GM23338 (cell line): Measurements from ENCODE around the gene ZNF746. TPM values are rescaled to one million over a fixed set of nuclear protein-coding genes. Genes with fewer than 3 reads are reported as not detected.

Experiments used
- ATAC-seq: fragments of 200-7000 bp; cut with Tn5 transposase; 3 replicates; pipeline ENCODE4 v1.9.1; 2020
- DNase-seq: peaks from one replicate; pipeline ENCODE4 v3.0.0-alpha.2; 2015; ENCODE audit warnings: low spot score
- H2AFZ ChIP-seq: fragments of 200-600 bp; sonication (generic); 2 replicates; pipeline ENCODE4 v1.8.0; 2016; ENCODE audit warnings: antibody characterized with exemption, mild to moderate bottlenecking, moderate library complexity
- H3F3A ChIP-seq: fragments of 200-600 bp; sonication (generic); replicated peaks from 2 replicates; pipeline ENCODE4 v1.8.0; 2017; ENCODE audit warnings: antibody characterized with exemption, mixed run types, low read depth
- H3K27ac ChIP-seq: fragments of 200-600 bp; sonication (generic); 2 replicates; pipeline ENCODE4 v1.6.1; 2016; ENCODE audit warnings: low read depth
- H3K27me3 ChIP-seq: fragments of 200-600 bp; sonication (generic); 2 replicates; pipeline ENCODE4 v1.8.0; 2016; ENCODE audit warnings: mild to moderate bottlenecking, mixed run types, moderate library complexity; ENCODE audit not compliant: insufficient read depth
- H3K36me3 ChIP-seq: fragments of 200-600 bp; sonication (generic); 2 replicates; pipeline ENCODE4 v1.8.0; 2016; ENCODE audit warnings: mild to moderate bottlenecking; ENCODE audit not compliant: insufficient read depth
- H3K4me1 ChIP-seq: fragments of 200-600 bp; sonication (generic); 2 replicates; pipeline ENCODE4 v1.8.0; 2016; ENCODE audit warnings: mild to moderate bottlenecking, moderate library complexity; ENCODE audit not compliant: insufficient read depth
- H3K4me2 ChIP-seq: fragments of 200-600 bp; sonication (generic); 2 replicates; pipeline ENCODE4 v1.7.1; 2017; ENCODE audit warnings: mixed run types
- H3K4me3 ChIP-seq: fragments of 200-600 bp; sonication (generic); 2 replicates; pipeline ENCODE4 v1.6.1; 2016; ENCODE audit warnings: mixed run types
- H3K79me2 ChIP-seq: fragments of 200-600 bp; sonication (generic); replicated peaks from 2 replicates; pipeline ENCODE4 v1.8.0; 2017; ENCODE audit warnings: mild to moderate bottlenecking; ENCODE audit not compliant: insufficient read depth
- H3K9me2 ChIP-seq: fragments of 200-600 bp; sonication (generic); 2 replicates; pipeline ENCODE4 v1.8.0; 2017; ENCODE audit not compliant: insufficient read depth
- H4K20me1 ChIP-seq: fragments of 200-600 bp; sonication (generic); replicated peaks from 2 replicates; pipeline ENCODE4 v1.8.0; 2017; ENCODE audit warnings: mild to moderate bottlenecking; ENCODE audit not compliant: insufficient read depth
- H3K27ac Mint-ChIP-seq: 2 replicates; pipeline ENCODE4 v1.8.0; 2020; ENCODE audit warnings: inconsistent platforms, mild to moderate bottlenecking, moderate library complexity, mixed read lengths
- H3K27me3 Mint-ChIP-seq: 3 replicates; pipeline ENCODE4 v1.8.0; 2022; ENCODE audit warnings: low read depth, mild to moderate bottlenecking, moderate library complexity, mixed read lengths, inconsistent platforms; ENCODE audit not compliant: insufficient read depth, poor library complexity
- H3K36me3 Mint-ChIP-seq: 3 replicates; pipeline ENCODE4 v1.8.0; 2021; ENCODE audit warnings: low read depth, mild to moderate bottlenecking, inconsistent platforms, moderate library complexity, mixed read lengths
- H3K4me1 Mint-ChIP-seq: 3 replicates; pipeline ENCODE4 v1.8.0; 2020; ENCODE audit warnings: mild to moderate bottlenecking, inconsistent platforms, mixed read lengths
- H3K4me3 Mint-ChIP-seq: 3 replicates; pipeline ENCODE4 v1.8.0; 2021; ENCODE audit warnings: moderate library complexity, mild to moderate bottlenecking, inconsistent platforms, mixed read lengths
- H3K9me3 Mint-ChIP-seq: 3 replicates; pipeline ENCODE4 v1.8.0; 2020; ENCODE audit warnings: moderate library complexity, mild to moderate bottlenecking, inconsistent platforms, mixed read lengths
- EZH2 ChIP-seq: fragments of 200-600 bp; sonication (generic); IDR thresholded peaks from one replicate; pipeline ENCODE4 v1.8.0; 2017; ENCODE audit warnings: antibody characterized with exemption, mild to moderate bottlenecking, low read depth; ENCODE audit not compliant: unreplicated experiment
- EZH2phosphoT487 ChIP-seq: fragments of 200-600 bp; sonication (generic); IDR thresholded peaks from one replicate; pipeline ENCODE4 v1.8.1; 2018; ENCODE audit warnings: antibody characterized with exemption; ENCODE audit not compliant: unreplicated experiment
- JUNB ChIP-seq: IDR thresholded peaks from one replicate; pipeline ENCODE4 v1.6.1; 2016; ENCODE audit warnings: antibody characterized with exemption; ENCODE audit not compliant: unreplicated experiment
- NANOG ChIP-seq: IDR thresholded peaks from 2 replicates; pipeline ENCODE4 v1.6.1; 2016; ENCODE audit warnings: antibody characterized with exemption, borderline replicate concordance
- POLR2AphosphoS5 ChIP-seq: IDR thresholded peaks from 2 replicates; pipeline ENCODE4 v1.6.1; 2016; ENCODE audit warnings: antibody characterized with exemption, low read depth
- polyA plus RNA-seq: library from polyadenylated mRNA; unstranded; fragments of >200 nt; fragmentation: Nextera tagmentation; extraction: Ambion mirVana; gene quantifications from 2 replicates; pipeline ENCODE4 v1.2.1, GENCODE V29; 2016
- total RNA-seq: library from RNA; depleted of rRNA; stranded (reverse); fragments of >200 nt; shearing (Covaris generic); gene quantifications from 2 replicates; pipeline ENCODE4 v1.2.3, GENCODE V29; 2014
- TF ChIP-seq, protein P1 (sequence below): fragments of 250-450 bp; sonication (Bioruptor Pico); IDR thresholded peaks from 2 replicates; pipeline ENCODE4 v1.5.0; 2020; ENCODE audit warnings: mild to moderate bottlenecking, moderate library complexity
- TF ChIP-seq, protein P2 (sequence below): IDR thresholded peaks from one replicate; pipeline ENCODE4 v1.6.1; 2018; ENCODE audit warnings: antibody characterized with exemption; ENCODE audit not compliant: unreplicated experiment
- TF ChIP-seq, protein P3 (sequence below): IDR thresholded peaks from 2 replicates; pipeline ENCODE4 v1.6.1; 2016; ENCODE audit warnings: antibody characterized with exemption

ZNF746 gene
- total and polyA plus RNA-seq, 2 experiments from 2014 or later, result 10.0 to 18.6 TPM

DNA sequence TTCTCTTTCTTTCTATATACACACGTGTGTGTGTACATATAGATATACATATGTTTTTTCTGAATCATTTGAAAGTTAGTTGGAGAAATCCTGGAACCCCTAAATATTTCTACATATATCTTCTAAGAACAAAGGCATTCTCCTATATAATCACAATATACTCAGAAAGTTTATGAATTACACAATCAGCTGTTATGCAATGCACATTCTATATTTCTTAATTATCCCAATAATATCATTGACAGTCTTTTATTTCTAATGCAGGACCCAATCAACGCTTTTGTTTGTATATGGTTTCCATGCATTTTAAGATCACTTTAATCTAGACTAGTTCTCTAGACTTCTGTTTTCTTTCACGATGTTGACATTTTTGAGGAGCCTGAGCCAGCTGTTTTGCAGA, 27.7 kb upstream of the ZNF746 start:
- Mint-ChIP-seq H3K4me1 (no peaks in the 10 kb centered on the region), H3K36me3 (peaks cover 25% of the 10 kb centered on the region; the same call in 2 of the 3 replicates), H3K4me3 (no peak overlapping the region), H3K27me3 (no peaks in the 10 kb centered on the region), H3K9me3 (peaks cover 70% of the 10 kb centered on the region), H3K27ac (no peak overlapping the region)
- Histone ChIP-seq H3K4me2 (no peak overlapping the region), H4K20me1 (no peaks in the 10 kb centered on the region), H2AFZ (no peak overlapping the region), H3F3A (no peaks in the 10 kb centered on the region), H3K79me2 (no peaks in the 10 kb centered on the region), H3K36me3 (peaks cover 7% of the 10 kb centered on the region), H3K9me2 (no peaks in the 10 kb centered on the region), H3K4me1 (no peaks in the 10 kb centered on the region), H3K27me3 (no peaks in the 10 kb centered on the region), H3K4me3 (no peak overlapping the region), H3K27ac (no peak overlapping the region)
- DNase-seq (no peak), ATAC-seq (no peak)
- no peak for TF ChIP-seq POLR2AphosphoS5
- TF ChIP-seq NANOG, result no peak
- TF ChIP-seq EZH2phosphoT487, result no peak
- TF ChIP-seq, protein P1, sequence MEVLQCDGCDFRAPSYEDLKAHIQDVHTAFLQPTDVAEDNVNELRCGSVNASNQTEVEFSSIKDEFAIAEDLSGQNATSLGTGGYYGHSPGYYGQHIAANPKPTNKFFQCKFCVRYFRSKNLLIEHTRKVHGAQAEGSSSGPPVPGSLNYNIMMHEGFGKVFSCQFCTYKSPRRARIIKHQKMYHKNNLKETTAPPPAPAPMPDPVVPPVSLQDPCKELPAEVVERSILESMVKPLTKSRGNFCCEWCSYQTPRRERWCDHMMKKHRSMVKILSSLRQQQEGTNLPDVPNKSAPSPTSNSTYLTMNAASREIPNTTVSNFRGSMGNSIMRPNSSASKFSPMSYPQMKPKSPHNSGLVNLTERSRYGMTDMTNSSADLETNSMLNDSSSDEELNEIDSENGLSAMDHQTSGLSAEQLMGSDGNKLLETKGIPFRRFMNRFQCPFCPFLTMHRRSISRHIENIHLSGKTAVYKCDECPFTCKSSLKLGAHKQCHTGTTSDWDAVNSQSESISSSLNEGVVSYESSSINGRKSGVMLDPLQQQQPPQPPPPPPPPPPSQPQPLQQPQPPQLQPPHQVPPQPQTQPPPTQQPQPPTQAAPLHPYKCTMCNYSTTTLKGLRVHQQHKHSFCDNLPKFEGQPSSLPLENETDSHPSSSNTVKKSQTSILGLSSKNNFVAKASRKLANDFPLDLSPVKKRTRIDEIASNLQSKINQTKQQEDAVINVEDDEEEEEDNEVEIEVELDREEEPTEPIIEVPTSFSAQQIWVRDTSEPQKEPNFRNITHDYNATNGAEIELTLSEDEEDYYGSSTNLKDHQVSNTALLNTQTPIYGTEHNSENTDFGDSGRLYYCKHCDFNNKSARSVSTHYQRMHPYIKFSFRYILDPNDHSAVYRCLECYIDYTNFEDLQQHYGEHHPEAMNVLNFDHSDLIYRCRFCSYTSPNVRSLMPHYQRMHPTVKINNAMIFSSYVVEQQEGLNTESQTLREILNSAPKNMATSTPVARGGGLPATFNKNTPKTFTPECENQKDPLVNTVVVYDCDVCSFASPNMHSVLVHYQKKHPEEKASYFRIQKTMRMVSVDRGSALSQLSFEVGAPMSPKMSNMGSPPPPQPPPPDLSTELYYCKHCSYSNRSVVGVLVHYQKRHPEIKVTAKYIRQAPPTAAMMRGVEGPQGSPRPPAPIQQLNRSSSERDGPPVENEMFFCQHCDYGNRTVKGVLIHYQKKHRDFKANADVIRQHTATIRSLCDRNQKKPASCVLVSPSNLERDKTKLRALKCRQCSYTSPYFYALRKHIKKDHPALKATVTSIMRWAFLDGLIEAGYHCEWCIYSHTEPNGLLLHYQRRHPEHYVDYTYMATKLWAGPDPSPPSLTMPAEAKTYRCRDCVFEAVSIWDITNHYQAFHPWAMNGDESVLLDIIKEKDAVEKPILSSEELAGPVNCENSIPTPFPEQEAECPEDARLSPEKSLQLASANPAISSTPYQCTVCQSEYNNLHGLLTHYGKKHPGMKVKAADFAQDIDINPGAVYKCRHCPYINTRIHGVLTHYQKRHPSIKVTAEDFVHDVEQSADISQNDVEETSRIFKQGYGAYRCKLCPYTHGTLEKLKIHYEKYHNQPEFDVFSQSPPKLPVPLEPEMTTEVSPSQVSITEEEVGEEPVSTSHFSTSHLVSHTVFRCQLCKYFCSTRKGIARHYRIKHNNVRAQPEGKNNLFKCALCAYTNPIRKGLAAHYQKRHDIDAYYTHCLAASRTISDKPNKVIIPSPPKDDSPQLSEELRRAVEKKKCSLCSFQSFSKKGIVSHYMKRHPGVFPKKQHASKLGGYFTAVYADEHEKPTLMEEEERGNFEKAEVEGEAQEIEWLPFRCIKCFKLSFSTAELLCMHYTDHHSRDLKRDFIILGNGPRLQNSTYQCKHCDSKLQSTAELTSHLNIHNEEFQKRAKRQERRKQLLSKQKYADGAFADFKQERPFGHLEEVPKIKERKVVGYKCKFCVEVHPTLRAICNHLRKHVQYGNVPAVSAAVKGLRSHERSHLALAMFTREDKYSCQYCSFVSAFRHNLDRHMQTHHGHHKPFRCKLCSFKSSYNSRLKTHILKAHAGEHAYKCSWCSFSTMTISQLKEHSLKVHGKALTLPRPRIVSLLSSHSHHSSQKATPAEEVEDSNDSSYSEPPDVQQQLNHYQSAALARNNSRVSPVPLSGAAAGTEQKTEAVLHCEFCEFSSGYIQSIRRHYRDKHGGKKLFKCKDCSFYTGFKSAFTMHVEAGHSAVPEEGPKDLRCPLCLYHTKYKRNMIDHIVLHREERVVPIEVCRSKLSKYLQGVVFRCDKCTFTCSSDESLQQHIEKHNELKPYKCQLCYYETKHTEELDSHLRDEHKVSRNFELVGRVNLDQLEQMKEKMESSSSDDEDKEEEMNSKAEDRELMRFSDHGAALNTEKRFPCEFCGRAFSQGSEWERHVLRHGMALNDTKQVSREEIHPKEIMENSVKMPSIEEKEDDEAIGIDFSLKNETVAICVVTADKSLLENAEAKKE (CRISPR knock-in tag), result no peak
- TF ChIP-seq JUNB, result no peak
- TF ChIP-seq, protein P2, sequence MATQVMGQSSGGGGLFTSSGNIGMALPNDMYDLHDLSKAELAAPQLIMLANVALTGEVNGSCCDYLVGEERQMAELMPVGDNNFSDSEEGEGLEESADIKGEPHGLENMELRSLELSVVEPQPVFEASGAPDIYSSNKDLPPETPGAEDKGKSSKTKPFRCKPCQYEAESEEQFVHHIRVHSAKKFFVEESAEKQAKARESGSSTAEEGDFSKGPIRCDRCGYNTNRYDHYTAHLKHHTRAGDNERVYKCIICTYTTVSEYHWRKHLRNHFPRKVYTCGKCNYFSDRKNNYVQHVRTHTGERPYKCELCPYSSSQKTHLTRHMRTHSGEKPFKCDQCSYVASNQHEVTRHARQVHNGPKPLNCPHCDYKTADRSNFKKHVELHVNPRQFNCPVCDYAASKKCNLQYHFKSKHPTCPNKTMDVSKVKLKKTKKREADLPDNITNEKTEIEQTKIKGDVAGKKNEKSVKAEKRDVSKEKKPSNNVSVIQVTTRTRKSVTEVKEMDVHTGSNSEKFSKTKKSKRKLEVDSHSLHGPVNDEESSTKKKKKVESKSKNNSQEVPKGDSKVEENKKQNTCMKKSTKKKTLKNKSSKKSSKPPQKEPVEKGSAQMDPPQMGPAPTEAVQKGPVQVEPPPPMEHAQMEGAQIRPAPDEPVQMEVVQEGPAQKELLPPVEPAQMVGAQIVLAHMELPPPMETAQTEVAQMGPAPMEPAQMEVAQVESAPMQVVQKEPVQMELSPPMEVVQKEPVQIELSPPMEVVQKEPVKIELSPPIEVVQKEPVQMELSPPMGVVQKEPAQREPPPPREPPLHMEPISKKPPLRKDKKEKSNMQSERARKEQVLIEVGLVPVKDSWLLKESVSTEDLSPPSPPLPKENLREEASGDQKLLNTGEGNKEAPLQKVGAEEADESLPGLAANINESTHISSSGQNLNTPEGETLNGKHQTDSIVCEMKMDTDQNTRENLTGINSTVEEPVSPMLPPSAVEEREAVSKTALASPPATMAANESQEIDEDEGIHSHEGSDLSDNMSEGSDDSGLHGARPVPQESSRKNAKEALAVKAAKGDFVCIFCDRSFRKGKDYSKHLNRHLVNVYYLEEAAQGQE, result no peak
- no peak for TF ChIP-seq EZH2
- TF ChIP-seq, protein P3, sequence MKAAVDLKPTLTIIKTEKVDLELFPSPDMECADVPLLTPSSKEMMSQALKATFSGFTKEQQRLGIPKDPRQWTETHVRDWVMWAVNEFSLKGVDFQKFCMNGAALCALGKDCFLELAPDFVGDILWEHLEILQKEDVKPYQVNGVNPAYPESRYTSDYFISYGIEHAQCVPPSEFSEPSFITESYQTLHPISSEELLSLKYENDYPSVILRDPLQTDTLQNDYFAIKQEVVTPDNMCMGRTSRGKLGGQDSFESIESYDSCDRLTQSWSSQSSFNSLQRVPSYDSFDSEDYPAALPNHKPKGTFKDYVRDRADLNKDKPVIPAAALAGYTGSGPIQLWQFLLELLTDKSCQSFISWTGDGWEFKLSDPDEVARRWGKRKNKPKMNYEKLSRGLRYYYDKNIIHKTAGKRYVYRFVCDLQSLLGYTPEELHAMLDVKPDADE, result no peak
